SU-DHL-6 (cell line): Measurements from ENCODE around the gene GRID1.

Experiments used
- CTCF ChIP-seq: fragments of 200-600 bp; sonication (generic); IDR thresholded peaks from one replicate; pipeline ENCODE4 v1.5.1; 2017; ENCODE audit warnings: antibody characterized with exemption, mild to moderate bottlenecking, low read length, moderate library complexity; ENCODE audit not compliant: insufficient read depth, poor library complexity, severe bottlenecking
- EZH2phosphoT487 ChIP-seq: fragments of 200-600 bp; sonication (generic), shearing (Covaris generic); conservative IDR thresholded peaks from 2 replicates; pipeline ENCODE4 v1.6.1; 2018; ENCODE audit warnings: mild to moderate bottlenecking, antibody characterized with exemption, low read length, moderate library complexity, mixed read lengths

GRCh38 chr10:86363833-86364490 is 2.6 kb downstream of the GRID1 start:
- no peak for TF ChIP-seq CTCF
- TF ChIP-seq EZH2phosphoT487, result no peak
